ENCODE results near the gene GALNT12.

DNA sequence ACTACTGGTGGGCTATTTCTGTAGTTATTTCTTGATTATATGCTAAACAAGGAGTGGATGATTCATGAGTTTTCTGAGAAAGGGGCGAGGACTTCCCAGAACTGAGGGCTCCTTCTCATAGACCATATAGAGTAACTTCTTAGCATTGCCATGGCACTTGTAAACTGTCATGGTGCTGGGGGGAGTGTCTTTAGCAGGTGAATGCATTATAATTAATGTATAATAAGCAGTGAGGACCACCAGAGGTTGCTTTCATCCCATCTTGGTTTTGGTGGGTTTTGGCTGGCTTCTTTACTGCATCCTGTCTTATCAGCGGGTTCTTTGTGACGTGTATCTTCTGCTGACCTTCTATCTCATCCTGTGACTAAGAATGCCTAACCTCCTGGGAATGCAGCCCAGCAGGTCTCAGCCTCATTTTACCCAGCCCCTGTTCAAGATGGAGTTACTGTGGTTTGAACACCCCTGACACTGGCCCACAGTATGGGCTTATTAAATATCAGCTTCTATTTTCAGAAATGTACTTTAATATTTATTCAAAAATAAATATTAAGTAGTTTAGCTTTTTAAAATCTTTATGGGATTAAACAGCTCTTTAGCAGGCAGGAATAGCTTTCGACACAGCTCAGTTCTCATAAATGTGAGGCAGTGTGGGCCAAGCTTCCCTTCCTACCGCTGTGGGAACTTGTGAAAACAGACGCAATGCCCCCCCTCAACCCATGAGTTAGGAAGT, 44.4 kb downstream of the GALNT12 start:
- TF ChIP-seq, protein P1, sequence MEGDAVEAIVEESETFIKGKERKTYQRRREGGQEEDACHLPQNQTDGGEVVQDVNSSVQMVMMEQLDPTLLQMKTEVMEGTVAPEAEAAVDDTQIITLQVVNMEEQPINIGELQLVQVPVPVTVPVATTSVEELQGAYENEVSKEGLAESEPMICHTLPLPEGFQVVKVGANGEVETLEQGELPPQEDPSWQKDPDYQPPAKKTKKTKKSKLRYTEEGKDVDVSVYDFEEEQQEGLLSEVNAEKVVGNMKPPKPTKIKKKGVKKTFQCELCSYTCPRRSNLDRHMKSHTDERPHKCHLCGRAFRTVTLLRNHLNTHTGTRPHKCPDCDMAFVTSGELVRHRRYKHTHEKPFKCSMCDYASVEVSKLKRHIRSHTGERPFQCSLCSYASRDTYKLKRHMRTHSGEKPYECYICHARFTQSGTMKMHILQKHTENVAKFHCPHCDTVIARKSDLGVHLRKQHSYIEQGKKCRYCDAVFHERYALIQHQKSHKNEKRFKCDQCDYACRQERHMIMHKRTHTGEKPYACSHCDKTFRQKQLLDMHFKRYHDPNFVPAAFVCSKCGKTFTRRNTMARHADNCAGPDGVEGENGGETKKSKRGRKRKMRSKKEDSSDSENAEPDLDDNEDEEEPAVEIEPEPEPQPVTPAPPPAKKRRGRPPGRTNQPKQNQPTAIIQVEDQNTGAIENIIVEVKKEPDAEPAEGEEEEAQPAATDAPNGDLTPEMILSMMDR (IDR thresholded peaks at IDR 0.05): no peak
- TF ChIP-seq POLR2AphosphoS5 (IDR thresholded peaks at IDR 0.05; ENCODE audit: low read depth, low read length): no peak
- no peak for TF ChIP-seq TCF7L2 (IDR thresholded peaks at IDR 0.05; ENCODE audit: low read depth, low read length)
